8988T (cell line): ENCODE data around the gene ARL17A.
"Not testable (repeated sequence)": the region's sequence is repeated elsewhere in the genome, so short reads cannot be mapped to it uniquely, and the experiment has no call there.

ENCODE experiments used
- DNase-seq: peaks from one replicate; pipeline ENCODE4 v3.0.0; 2011

Gene ARL17A

GRCh38 chr17:46534716-46535115 is 44.8 kb downstream of the ARL17A start:
- DNase-seq, result not testable (repeated sequence)

GRCh38 chr17:46512168-46512567 is 67.3 kb downstream of the ARL17A start, which contains the start of gene LRRC37A2:
Gene LRRC37A2, plus strand, starts transcription at chr17:46512468. Its CDS starts 245 bp downstream, at chr17:46512713.
- not testable (repeated sequence) for DNase-seq

- DNase-seq, result not testable (repeated sequence)
Observed at GRCh38 chr17:46505896-46506295, 73.6 kb downstream of the ARL17A start.

- DNase-seq, result not testable (repeated sequence)
Observed at GRCh38 chr17:46499437-46500139, 79.9 kb downstream of the ARL17A start.

GRCh38 chr17:46492021-46492420 is 87.5 kb downstream of the ARL17A start:
- DNase-seq, result not testable (repeated sequence)

GRCh38 chr17:46481310-46481709 is 98.2 kb downstream of the ARL17A start:
- not testable (repeated sequence) for DNase-seq

- DNase-seq, result not testable (repeated sequence)
Observed at GRCh38 chr17:46478823-46479222, 100.7 kb downstream of the ARL17A start.

- DNase-seq, result not testable (repeated sequence)
Observed at GRCh38 chr17:46475583-46475982, 103.9 kb downstream of the ARL17A start.

- DNase-seq, result not testable (repeated sequence)
Observed at GRCh38 chr17:46474489-46474888, 105.0 kb downstream of the ARL17A start.

GRCh38 chr17:46467618-46468017 is 111.9 kb downstream of the ARL17A start:
- not testable (repeated sequence) for DNase-seq
